Activated CD8-positive, alpha-beta T cell treated with anti-CD3 and anti-CD28 coated beads, Interleukin-2, amount 10 ng/mL, durations not matched to agents 7 days and 5 days (primary cell): ENCODE results near the gene DZIP3. TPM values are rescaled to one million over a fixed set of nuclear protein-coding genes. Genes with fewer than 3 reads are reported as not detected.
A peak's percentile ranks its signal among the peaks of the same experiment; 100 is the strongest.
"Not testable (repeated sequence)": the region's sequence is repeated elsewhere in the genome, so short reads cannot be mapped to it uniquely, and the experiment has no call there.

Experiments used
- ATAC-seq: fragments of 150-1000 bp; cut with Tn5 transposase; one replicate; pipeline ENCODE4 v1.10.0; 2021; ENCODE audit warnings: moderate library complexity
- CTCF ChIA-PET: fragments of 350-600 bp; sonication (Branson Sonifier 250); formaldehyde crosslinking; loops from one replicate; lab custom pipeline; 2021; ENCODE audit warnings: antibody characterized with exemption; lab: Charles Lee
- POLR2A ChIA-PET: fragments of 350-600 bp; sonication (Branson Sonifier 250); formaldehyde crosslinking; loops from one replicate; lab custom pipeline; 2021; ENCODE audit warnings: antibody characterized with exemption; lab: Charles Lee
- DNase-seq: peaks from one replicate; pipeline ENCODE4 v3.0.0-alpha.2; 2020
- H3K27ac Mint-ChIP-seq: one replicate; pipeline ENCODE4 v1.8.0; 2021; ENCODE audit warnings: mild to moderate bottlenecking, mixed read lengths
- H3K27me3 Mint-ChIP-seq: one replicate; pipeline ENCODE4 v1.8.0; 2021; ENCODE audit warnings: low read depth, mixed read lengths
- H3K36me3 Mint-ChIP-seq: one replicate; pipeline ENCODE4 v1.8.0; 2021; ENCODE audit warnings: low read depth, mixed read lengths
- H3K4me1 Mint-ChIP-seq: one replicate; pipeline ENCODE4 v1.8.0; 2021; ENCODE audit warnings: low read depth, mixed read lengths
- H3K4me3 Mint-ChIP-seq: one replicate; pipeline ENCODE4 v1.8.0; 2021; ENCODE audit warnings: mild to moderate bottlenecking, mixed read lengths
- H3K9me3 Mint-ChIP-seq: one replicate; pipeline ENCODE4 v1.8.0; 2022; ENCODE audit warnings: mixed read lengths; ENCODE audit not compliant: insufficient read depth
- total RNA-seq, 2 experiments: library from RNA; stranded (reverse); gene quantifications; one replicate each; pipeline ENCODE4 v1.2.3, GENCODE V29; 2021

DZIP3 gene
- total RNA-seq, 2 experiments from 2014 or later = 20.5 to 20.8 TPM

DNA sequence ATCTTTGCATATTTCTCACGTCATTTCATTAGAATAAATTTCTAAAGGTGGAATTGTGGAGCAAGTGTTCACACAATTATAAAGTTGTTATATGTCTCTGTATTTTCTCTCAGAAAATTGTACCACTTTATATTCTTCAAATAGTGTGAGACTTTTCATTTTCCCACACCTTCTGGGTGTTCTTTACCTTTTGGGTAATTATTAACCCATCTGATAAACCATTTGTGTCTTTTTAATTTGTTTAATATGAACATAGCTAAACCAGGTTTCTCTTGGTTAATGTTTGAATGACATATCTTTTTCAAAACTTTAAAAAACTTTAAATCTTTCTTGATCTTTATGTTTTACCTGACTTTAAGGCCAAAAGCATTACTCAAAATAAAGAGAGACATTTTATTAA, 40.5 kb downstream of the DZIP3 start:
- ChIA-PET CTCF (no interaction called here), POLR2A (no interaction called here)
- Mint-ChIP-seq H3K27me3 (no peaks in the 10 kb centered on the region), H3K27ac (no peak overlapping the region), H3K9me3 (no peaks in the 10 kb centered on the region), H3K36me3 (peaks cover 8% of the 10 kb centered on the region), H3K4me3 (no peak overlapping the region), H3K4me1 (no peaks in the 10 kb centered on the region)
- ATAC-seq (no peak), DNase-seq (no peak)

DNA sequence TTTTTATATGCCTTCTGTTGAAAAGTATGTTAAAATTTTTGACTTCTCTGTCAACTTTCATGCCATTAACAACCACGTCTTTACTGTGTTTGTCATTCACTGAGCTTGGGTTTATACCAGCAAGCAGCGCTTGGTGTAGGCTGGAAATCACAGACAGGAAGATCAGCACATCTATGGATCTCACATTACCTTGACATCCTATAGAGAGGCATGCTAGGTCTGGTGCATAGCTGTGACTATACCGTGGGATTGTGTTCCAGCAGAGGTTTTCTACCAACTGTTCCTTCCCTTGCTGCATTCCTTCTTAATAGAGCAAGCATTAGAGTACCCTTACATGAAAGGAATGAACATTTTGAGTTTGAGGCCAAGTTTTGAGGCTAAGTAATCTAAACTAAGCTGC, 53.0 kb downstream of the DZIP3 start:
- Mint-ChIP-seq H3K27ac (no peak overlapping the region), H3K36me3 (peaks cover 17% of the 10 kb centered on the region), H3K9me3 (no peaks in the 10 kb centered on the region), H3K4me1 (no peaks in the 10 kb centered on the region), H3K4me3 (no peak overlapping the region), H3K27me3 (no peaks in the 10 kb centered on the region)
- no peak for DNase-seq
- CTCF ChIA-PET = no interaction called here
- POLR2A ChIA-PET = no interaction called here
- ATAC-seq = no peak

DNA sequence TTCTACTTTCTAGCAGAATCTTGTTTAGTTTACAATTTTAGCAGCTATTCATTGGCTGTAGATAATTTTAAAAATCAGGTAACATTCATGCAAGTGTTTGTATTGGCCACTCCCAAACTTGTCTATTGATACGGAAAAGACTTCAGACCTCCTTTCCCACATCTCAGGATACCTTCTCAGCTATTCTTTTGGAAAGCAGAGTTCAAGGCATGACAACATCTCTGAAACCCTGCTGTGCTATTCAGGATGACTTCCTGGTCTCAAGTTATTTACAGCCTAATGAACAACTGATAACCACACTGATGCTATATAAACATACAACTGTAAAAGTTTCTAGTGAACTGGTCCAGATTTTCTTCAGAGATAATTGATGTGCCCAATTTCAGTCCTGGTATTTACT, 55.8 kb downstream of the DZIP3 start:
- Mint-ChIP-seq H3K4me3 (no peak overlapping the region), H3K27me3 (no peaks in the 10 kb centered on the region)
- CTCF ChIA-PET = interaction anchor here (1.3 to 2.1 kb wide), 2 partner anchors 17 to 93 kb away, joined by 3 to 7 read pairs; no protein-coding TSS in a partner anchor

DNA sequence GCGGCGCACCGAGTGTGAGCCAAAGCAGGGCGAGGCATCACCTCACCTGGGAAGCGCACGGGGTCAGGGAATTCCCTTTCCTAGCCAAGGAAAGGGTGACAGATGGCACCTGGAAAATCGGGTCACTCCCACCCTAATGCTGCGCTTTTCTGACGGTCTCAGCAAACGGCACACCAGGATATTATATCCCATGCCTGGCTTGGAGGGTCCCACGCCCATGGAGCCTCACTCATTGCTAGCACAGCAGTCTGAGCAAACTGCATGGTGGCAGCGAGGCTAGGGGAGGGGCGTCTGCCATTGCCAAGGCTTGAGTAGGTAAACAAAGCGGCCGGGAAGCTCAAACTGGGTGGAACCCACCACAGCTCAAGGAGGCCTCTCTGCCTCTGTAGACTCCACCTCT, 66.1 kb downstream of the DZIP3 start:
- POLR2A ChIA-PET, CTCF ChIA-PET, H3K27ac Mint-ChIP-seq, H3K4me1 Mint-ChIP-seq, H3K4me3 Mint-ChIP-seq, DNase-seq, H3K27me3 Mint-ChIP-seq, H3K9me3 Mint-ChIP-seq, ATAC-seq: not testable (repeated sequence)
- peaks cover 17% of the 10 kb centered on the region for H3K36me3 Mint-ChIP-seq

More for the DNA sequence above, 55.8 kb downstream of the DZIP3 start:
- ATAC-seq (no peak), DNase-seq (no peak)
- POLR2A ChIA-PET = no interaction called here
- Mint-ChIP-seq H3K27ac (no peak overlapping the region), H3K4me1 (no peaks in the 10 kb centered on the region), H3K9me3 (no peaks in the 10 kb centered on the region), H3K36me3 (peaks cover 10% of the 10 kb centered on the region)

DNA sequence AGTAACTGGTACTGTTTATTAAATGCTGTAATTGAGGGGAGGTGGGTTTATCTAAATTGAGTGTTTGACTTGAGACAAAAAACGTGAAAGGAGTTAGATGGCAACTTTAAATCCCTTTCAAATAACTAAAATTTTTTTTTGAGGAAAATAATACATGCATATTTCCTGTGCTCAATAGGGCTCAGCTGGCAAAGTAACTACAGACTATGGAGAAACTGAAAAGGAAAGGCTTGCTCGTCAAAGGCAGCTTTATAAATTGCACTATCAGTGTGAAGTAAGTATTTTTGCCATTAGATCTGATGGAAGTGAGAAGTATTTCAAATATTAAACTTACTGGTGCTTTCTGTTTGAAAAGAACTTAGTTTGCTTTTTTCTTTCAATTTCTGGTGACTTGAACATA, 72.2 kb downstream of the DZIP3 start:
- Mint-ChIP-seq H3K36me3 (peaks cover 12% of the 10 kb centered on the region), H3K4me3 (no peak overlapping the region), H3K4me1 (peaks cover 14% of the 10 kb centered on the region), H3K27me3 (no peaks in the 10 kb centered on the region), H3K27ac (no peak overlapping the region), H3K9me3 (no peaks in the 10 kb centered on the region)
- ChIA-PET POLR2A (no interaction called here), CTCF (interaction anchor here (1.0 to 8.6 kb wide), 12 partner anchors 10 to 357 kb away, joined by 3 to 134 read pairs (median 8); no protein-coding TSS in a partner anchor)
- DNase-seq (no peak), ATAC-seq (no peak)

DNA sequence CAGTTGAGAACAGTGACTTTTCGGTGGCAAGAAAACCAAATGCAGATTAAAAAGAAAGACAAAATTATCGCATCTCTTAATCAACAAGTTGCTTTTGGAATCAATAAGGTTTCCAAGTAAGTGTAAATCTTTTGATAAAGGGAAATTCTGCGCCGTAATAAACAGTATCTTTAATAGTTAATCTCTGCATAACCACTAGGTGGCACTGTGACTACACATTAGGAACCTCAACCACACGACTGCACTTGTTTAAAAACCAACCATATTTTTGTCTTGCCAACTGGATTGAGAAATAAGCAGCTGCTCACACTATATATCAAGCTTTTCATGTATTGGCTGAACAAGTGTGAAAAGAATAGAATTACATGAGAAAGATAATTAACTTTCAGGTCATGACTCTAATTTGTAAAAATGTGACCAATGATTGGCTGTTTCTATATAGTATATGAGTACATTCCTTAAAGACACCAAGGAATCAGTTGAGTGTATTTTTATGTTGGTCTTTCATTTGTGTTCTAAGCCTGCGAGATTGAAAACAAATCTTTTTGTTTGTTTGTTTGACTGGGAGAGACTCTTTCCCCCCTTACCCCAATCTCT, 72.7 kb downstream of the DZIP3 start:
- CTCF ChIA-PET = interaction anchor here (0.6 to 8.6 kb wide), 22 partner anchors 9 to 362 kb away, joined by 3 to 134 read pairs (median 5); no protein-coding TSS in a partner anchor
- Mint-ChIP-seq H3K4me1 (peaks cover 19% of the 10 kb centered on the region), H3K4me3 (no peak overlapping the region), H3K27me3 (no peaks in the 10 kb centered on the region), H3K27ac (no peak overlapping the region), H3K9me3 (no peaks in the 10 kb centered on the region), H3K36me3 (peaks cover 12% of the 10 kb centered on the region)
- peak; percentile 72 for ATAC-seq
- DNase-seq = peak; percentile 67
- POLR2A ChIA-PET = interaction anchor here (0.7 kb wide), 1 partner anchor 253 kb away, joined by 4 read pairs; no protein-coding TSS in a partner anchor

DNA sequence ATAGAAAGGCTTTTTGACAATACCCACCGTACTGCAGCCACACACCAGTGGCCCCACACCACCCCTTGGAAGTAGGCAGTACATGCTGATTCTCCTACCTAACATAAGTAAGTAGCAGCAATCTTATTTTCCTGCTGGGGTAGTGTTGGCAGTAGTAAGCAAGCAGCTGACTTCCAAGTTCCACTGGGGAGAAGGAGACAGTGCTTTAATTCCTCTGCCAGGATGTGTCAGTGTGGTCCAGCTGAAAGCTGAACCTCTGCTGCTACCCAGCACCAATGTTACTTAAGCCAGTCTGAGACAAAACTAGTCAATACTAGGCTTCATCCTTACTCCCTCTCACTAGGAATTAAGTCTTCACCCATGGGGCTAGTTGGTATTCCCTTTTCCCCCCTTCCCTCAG, 74.7 kb downstream of the DZIP3 start:
- H3K4me3 Mint-ChIP-seq = no peak overlapping the region
- no peak overlapping the region for H3K27ac Mint-ChIP-seq

DNA sequence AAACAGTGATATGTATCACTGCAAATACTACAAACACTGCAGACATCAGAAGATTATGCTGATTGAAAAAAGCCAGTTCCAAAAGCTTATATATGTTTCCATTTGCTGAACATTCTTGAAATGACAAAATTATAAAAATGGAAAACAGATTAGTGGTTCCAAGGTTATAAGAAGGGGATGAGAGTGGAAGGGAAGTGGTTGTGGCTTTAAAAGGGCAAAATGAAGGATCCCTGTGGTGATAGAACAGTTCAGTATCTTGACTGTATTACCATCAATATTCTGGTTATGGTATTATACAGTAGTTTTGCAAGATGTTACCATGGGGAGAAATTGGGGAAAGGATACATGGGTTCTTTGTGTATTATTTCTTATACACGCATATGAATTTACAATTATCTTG, 77.8 kb downstream of the DZIP3 start:
- H3K9me3 Mint-ChIP-seq = no peaks in the 10 kb centered on the region
- ChIA-PET POLR2A (no interaction called here), CTCF (interaction anchor here (1.1 to 8.6 kb wide), 3 partner anchors 152 to 252 kb away, joined by 3 to 134 read pairs (median 131); no protein-coding TSS in a partner anchor)
- no peaks in the 10 kb centered on the region for H3K27me3 Mint-ChIP-seq
- no peak overlapping the region for H3K4me3 Mint-ChIP-seq
- H3K4me1 Mint-ChIP-seq = peaks cover 20% of the 10 kb centered on the region
- DNase-seq (no peak), ATAC-seq (no peak)
- peaks cover 23% of the 10 kb centered on the region for H3K36me3 Mint-ChIP-seq
- H3K27ac Mint-ChIP-seq = no peak overlapping the region

More for the DNA sequence above, 74.7 kb downstream of the DZIP3 start:
- no peaks in the 10 kb centered on the region for H3K9me3 Mint-ChIP-seq
- no peak for ATAC-seq
- no peak for DNase-seq
- H3K36me3 Mint-ChIP-seq = peaks cover 12% of the 10 kb centered on the region
- H3K4me1 Mint-ChIP-seq = peaks cover 23% of the 10 kb centered on the region
- POLR2A ChIA-PET = no interaction called here
- H3K27me3 Mint-ChIP-seq = no peaks in the 10 kb centered on the region
- CTCF ChIA-PET = interaction anchor here (6.4 to 8.6 kb wide), 2 partner anchors 155 to 250 kb away, joined by 131 to 134 read pairs; no protein-coding TSS in a partner anchor

DNA sequence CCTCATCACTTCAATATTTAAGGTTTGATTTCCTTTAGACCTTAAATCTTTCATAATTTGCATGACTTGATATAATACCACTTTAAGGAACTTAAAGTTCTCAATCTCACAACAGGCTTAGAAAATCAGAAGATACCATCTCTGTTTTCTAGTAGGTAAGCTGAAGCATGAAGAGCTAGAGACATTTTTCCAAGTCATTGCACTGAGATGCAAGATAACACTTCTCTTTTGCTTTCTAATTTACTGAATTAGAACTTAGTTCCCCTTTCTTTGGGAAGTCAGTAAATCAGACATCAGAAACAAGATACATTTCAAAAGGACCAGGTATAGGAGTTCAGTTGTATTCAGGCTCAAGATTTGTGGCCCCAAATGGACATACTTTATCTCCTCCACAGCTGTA, 79.7 kb downstream of the DZIP3 start:
- Mint-ChIP-seq H3K36me3 (peaks cover 28% of the 10 kb centered on the region), H3K27ac (no peak overlapping the region), H3K9me3 (no peaks in the 10 kb centered on the region), H3K27me3 (no peaks in the 10 kb centered on the region), H3K4me3 (no peak overlapping the region), H3K4me1 (peaks cover 19% of the 10 kb centered on the region)
- ChIA-PET CTCF (interaction anchor here (2.6 to 8.6 kb wide), 2 partner anchors 151 to 246 kb away, joined by 27 to 134 read pairs; no protein-coding TSS in a partner anchor), POLR2A (no interaction called here)
- ATAC-seq (no peak), DNase-seq (no peak)

DNA sequence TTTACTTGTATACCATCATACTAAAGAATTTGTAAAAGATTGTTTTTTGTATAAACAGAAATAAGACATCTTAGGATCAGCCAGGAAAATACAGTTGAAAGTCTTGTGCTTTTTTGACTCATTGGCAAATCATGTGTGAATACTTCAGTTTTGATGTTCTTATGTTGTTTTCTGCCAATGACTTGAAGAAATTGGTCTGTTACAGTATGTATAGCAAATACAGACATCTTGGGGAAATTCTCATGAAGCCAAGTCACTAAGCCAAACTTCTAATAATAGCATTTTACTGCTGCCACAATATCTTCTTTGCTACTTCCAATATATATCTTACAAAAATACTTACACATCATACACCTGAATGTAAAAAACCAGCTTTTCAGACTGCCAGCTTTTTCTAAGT, 83.2 kb downstream of the DZIP3 start:
- Mint-ChIP-seq H3K27ac (no peak overlapping the region), H3K36me3 (peaks cover 33% of the 10 kb centered on the region), H3K27me3 (no peaks in the 10 kb centered on the region), H3K9me3 (no peaks in the 10 kb centered on the region), H3K4me1 (peaks cover 1% of the 10 kb centered on the region), H3K4me3 (no peak overlapping the region)
- ATAC-seq (no peak), DNase-seq (no peak)
- ChIA-PET POLR2A (no interaction called here), CTCF (interaction anchor here (0.7 to 3.2 kb wide), 3 partner anchors 10 to 242 kb away, joined by 3 to 17 read pairs (median 12); no protein-coding TSS in a partner anchor)

DNA sequence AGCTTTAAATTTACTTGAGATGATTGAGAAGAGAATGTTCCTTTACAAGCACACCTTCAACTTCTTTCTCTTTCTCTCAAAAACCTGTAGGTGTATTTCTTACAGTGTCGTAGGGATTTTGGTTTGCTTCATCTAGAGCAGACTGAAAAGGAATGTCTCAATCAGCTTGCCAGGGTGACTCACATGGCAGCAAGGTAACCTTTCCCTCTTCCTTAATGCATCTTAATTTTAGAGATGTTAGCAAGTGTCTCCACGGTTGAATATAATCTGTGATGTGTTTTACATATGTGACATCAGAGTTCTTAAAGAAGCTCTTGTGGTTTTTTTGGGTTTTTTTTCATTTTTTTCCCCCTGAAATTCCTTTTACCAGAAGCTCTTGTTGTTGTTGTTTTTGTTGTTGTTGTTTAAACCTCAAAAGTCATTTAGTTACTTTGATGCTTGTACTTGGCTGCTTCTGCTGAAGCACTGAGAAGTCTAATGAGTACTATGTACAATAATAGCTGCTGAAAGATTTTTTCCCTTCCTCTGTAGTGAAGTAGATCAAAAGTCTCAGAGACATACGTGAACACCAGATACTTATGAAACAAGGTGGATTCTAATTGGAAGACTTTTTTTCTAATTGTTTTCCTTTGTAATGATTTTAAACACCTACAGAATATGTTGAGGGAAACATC, 84.6 kb downstream of the DZIP3 start:
- H3K27me3 Mint-ChIP-seq = no peaks in the 10 kb centered on the region
- no peak for ATAC-seq
- H3K4me3 Mint-ChIP-seq = no peak overlapping the region
- CTCF ChIA-PET = interaction anchor here (1.1 to 3.2 kb wide), 4 partner anchors 12 to 241 kb away, joined by 3 to 17 read pairs (median 8); no protein-coding TSS in a partner anchor
- H3K4me1 Mint-ChIP-seq = peaks cover 1% of the 10 kb centered on the region
- no peak for DNase-seq
- no peaks in the 10 kb centered on the region for H3K9me3 Mint-ChIP-seq
- POLR2A ChIA-PET = no interaction called here
- H3K36me3 Mint-ChIP-seq = peaks cover 40% of the 10 kb centered on the region
- H3K27ac Mint-ChIP-seq = no peak overlapping the region

DNA sequence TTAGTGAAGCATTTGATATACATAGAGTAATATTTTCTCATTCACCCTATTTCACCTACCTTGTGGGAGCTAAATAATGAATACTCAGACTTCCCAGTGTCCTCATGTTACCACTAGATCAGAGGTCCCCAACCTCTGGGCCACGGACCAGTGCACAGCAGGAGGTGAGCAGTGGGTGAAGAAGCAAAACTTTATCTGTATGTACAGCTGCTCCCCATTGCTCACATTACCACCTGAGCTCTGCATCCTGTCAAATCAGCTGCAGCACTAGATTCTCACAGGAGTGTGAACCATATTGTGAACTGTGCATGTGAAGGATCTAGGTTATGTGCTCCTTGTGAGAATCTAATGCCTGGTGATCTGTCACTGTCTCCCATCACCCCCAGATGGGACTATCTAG, 88.3 kb downstream of the DZIP3 start:
- no peak overlapping the region for H3K4me3 Mint-ChIP-seq
- H3K9me3 Mint-ChIP-seq = no peaks in the 10 kb centered on the region
- POLR2A ChIA-PET = no interaction called here
- peaks cover 36% of the 10 kb centered on the region for H3K36me3 Mint-ChIP-seq
- CTCF ChIA-PET = interaction anchor here (2.1 kb wide), 1 partner anchor 237 kb away, joined by 6 read pairs; no protein-coding TSS in a partner anchor
- H3K27me3 Mint-ChIP-seq = no peaks in the 10 kb centered on the region
- no peak for DNase-seq
- H3K27ac Mint-ChIP-seq = no peak overlapping the region
- no peak for ATAC-seq
- peaks cover 1% of the 10 kb centered on the region for H3K4me1 Mint-ChIP-seq
